H1 (cell line): ENCODE measurements around the gene DOCK3. TPM values are rescaled to one million over a fixed set of nuclear protein-coding genes. Genes with fewer than 3 reads are reported as not detected.

Experiments used
- BACH1 ChIP-seq: IDR thresholded peaks from 2 replicates; pipeline ENCODE4 v1.6.1; 2012; ENCODE audit warnings: low read length, improper control_type of control experiment
- BRCA1 ChIP-seq: IDR thresholded peaks from 2 replicates; pipeline ENCODE4 v1.6.1; 2012; ENCODE audit warnings: low read depth, low read length, improper control_type of control experiment
- CHD1 ChIP-seq: IDR thresholded peaks from 2 replicates; pipeline ENCODE4 v1.6.1; 2012; ENCODE audit warnings: low read depth, low read length, improper control_type of control experiment
- CHD2 ChIP-seq: IDR thresholded peaks from 2 replicates; pipeline ENCODE4 v1.6.1; 2012; ENCODE audit warnings: low read length, improper control_type of control experiment
- CREB1 ChIP-seq: IDR thresholded peaks from 2 replicates; pipeline ENCODE4 v1.6.1; 2012; ENCODE audit warnings: inconsistent platforms
- EGR1 ChIP-seq: IDR thresholded peaks from 2 replicates; pipeline ENCODE4 v1.6.1; 2011; ENCODE audit warnings: low read depth, low read length, borderline replicate concordance
- FOSL1 ChIP-seq: IDR thresholded peaks from 2 replicates; pipeline ENCODE4 v1.6.1; 2011; ENCODE audit warnings: mild to moderate bottlenecking, low read depth, low read length, moderate library complexity; ENCODE audit not compliant: insufficient read depth
- HDAC2 ChIP-seq, 2 experiments: fragments of 300-600 bp in 1 of 2; sonication (generic) in 1 of 2; IDR thresholded peaks; 2 replicates each; pipeline ENCODE4 v1.6.1; 2011 to 2012; ENCODE audit warnings: low read depth in 2 of 2, low read length in 2 of 2, mild to moderate bottlenecking in 2 of 2, moderate library complexity in 2 of 2, borderline replicate concordance in 1 of 2, inconsistent platforms in 1 of 2
- NANOG ChIP-seq: IDR thresholded peaks from 2 replicates; pipeline ENCODE4 v1.6.1; 2011; ENCODE audit warnings: low read length, low read depth, mild to moderate bottlenecking, inconsistent platforms; ENCODE audit not compliant: insufficient read depth, poor library complexity, severe bottlenecking
- POLR2AphosphoS5 ChIP-seq: IDR thresholded peaks from 2 replicates; pipeline ENCODE4 v1.6.1; 2011; ENCODE audit warnings: low read depth, low read length
- RAD21 ChIP-seq, 2 experiments: IDR thresholded peaks in 1 of 2; conservative IDR thresholded peaks in 1 of 2; 2 replicates each; pipeline ENCODE4 v1.6.1; 2011; ENCODE audit warnings: low read depth in 2 of 2, low read length in 2 of 2, improper control_type of control experiment in 1 of 2, inconsistent platforms in 1 of 2, mild to moderate bottlenecking in 1 of 2, moderate library complexity in 1 of 2
- RXRA ChIP-seq: IDR thresholded peaks from 2 replicates; pipeline ENCODE4 v1.6.1; 2011; ENCODE audit warnings: low read depth, mild to moderate bottlenecking, low read length, moderate library complexity; ENCODE audit not compliant: insufficient read depth
- SP1 ChIP-seq: IDR thresholded peaks from 2 replicates; pipeline ENCODE4 v1.6.1; 2011; ENCODE audit warnings: low read depth, low read length
- SP2 ChIP-seq: IDR thresholded peaks from 2 replicates; pipeline ENCODE4 v1.6.1; 2012; ENCODE audit warnings: mild to moderate bottlenecking, low read length, inconsistent platforms
- SUZ12 ChIP-seq: fragments of 200-600 bp; sonication (generic); IDR thresholded peaks from 2 replicates; pipeline ENCODE4 v1.6.1; 2012; ENCODE audit warnings: mild to moderate bottlenecking, inconsistent platforms, low read length, moderate library complexity, mixed read lengths
- polyA plus RNA-seq, 7 experiments: library from polyadenylated mRNA; depleted of rRNA in 3 of 7; stranded (reverse) in 5 of 7; unstranded in 2 of 7; fragments of >200 nt in 5 of 7; fragments of 200-250 nt in 2 of 7; gene quantifications; 1 replicate in 5 of 7; 2 replicates in 1 of 7; 4 replicates in 1 of 7; pipeline versions ENCODE4 v1.2.1 to v1.2.3, GENCODE V29; 2011 to 2013; ENCODE audit warnings: missing spikeins in 2 of 7, mixed read lengths in 2 of 7
- total RNA-seq: library from RNA; stranded (reverse); fragmentation: NEBNext Ultra II Directional; extraction: Animal tissue kit (Norgen Biotek cat#: 25700); gene quantifications from 2 replicates; pipeline ENCODE4 v1.2.1, GENCODE V29; 2021
- TF ChIP-seq, protein P1 (sequence below), 3 experiments: IDR thresholded peaks; 1 replicate in 2 of 3; 2 replicates in 1 of 3; pipeline versions ENCODE4 v1.5.1 to v1.6.1; 2011; ENCODE audit warnings: low read length in 3 of 3, mild to moderate bottlenecking in 3 of 3, inconsistent platforms in 2 of 3, low read depth in 1 of 3, moderate library complexity in 1 of 3; ENCODE audit not compliant: insufficient read depth in 1 of 3; ENCODE audit errors: control extremely low read depth in 1 of 3
- TF ChIP-seq, protein P2 (sequence below): IDR thresholded peaks from 2 replicates; pipeline ENCODE4 v1.6.1; 2012; ENCODE audit warnings: inconsistent platforms
- TF ChIP-seq, protein P3 (sequence below): IDR thresholded peaks from 2 replicates; pipeline ENCODE4 v1.6.1; 2012; ENCODE audit warnings: low read length, inconsistent platforms

The DOCK3 gene
- total and polyA plus RNA-seq, 2 of the 8 experiments (the other 6 are each of a cell fraction or from before 2014, with no cell fraction given), result 2.7 to 5.0 TPM

DNA sequence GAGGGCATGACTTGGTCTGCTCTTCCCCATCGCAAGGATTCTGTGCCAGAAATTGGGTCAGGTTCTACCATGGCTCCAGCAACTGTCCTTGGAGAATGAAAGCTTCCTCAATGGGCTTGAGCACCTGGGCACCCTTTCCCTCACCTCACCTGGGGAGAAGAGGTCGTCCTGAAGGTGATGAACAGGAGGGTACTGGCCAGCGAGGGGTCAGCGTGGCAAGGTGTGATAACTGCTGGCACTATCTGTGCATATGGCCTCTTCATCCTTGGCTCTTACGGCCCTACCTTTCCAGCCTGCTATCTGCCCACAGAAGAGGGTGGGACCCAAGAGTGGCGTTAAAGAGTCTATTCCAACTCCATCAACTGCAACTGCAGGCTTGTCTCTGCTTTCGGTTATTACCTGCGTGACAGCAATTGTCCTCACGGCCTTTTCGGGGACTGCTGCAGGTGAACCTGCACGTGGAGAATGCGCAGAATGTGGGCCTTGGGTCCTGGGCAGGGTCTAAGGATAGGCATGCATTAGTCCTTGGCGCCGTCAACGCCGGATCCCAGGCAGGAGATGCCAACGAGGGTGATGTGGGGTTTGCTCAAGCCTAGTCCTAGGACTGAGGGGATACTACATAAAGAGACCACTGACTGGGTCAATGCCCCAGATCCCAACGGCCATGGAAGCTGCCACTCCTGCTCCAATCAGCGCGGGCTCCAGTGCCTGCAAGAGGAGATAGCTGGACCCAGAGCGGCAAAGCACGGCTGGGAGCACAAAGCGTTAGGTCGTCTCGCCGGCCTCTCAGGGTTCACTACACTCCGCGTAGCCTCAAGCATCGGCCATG, 715.7 kb downstream of the DOCK3 start (continued):
- TF ChIP-seq, protein P1, sequence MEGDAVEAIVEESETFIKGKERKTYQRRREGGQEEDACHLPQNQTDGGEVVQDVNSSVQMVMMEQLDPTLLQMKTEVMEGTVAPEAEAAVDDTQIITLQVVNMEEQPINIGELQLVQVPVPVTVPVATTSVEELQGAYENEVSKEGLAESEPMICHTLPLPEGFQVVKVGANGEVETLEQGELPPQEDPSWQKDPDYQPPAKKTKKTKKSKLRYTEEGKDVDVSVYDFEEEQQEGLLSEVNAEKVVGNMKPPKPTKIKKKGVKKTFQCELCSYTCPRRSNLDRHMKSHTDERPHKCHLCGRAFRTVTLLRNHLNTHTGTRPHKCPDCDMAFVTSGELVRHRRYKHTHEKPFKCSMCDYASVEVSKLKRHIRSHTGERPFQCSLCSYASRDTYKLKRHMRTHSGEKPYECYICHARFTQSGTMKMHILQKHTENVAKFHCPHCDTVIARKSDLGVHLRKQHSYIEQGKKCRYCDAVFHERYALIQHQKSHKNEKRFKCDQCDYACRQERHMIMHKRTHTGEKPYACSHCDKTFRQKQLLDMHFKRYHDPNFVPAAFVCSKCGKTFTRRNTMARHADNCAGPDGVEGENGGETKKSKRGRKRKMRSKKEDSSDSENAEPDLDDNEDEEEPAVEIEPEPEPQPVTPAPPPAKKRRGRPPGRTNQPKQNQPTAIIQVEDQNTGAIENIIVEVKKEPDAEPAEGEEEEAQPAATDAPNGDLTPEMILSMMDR (IDR thresholded peaks at IDR 0.05; ENCODE audit: control extremely low read depth in 1 of 3, insufficient read depth in 1 of 3, low read depth in 1 of 3, low read length in 3 of 3), result peak in 1 of 3 experiments; percentile 92; a peak in 1 of 4 replicates
- TF ChIP-seq RAD21 (IDR thresholded peaks at IDR 0.05 in 1 of 2, conservative IDR thresholded peaks at IDR 0.05 in 1 of 2; ENCODE audit: low read depth in 2 of 2, low read length in 2 of 2) (no peak), CHD1 (no peak), CREB1 (no peak), SUZ12 (no peak), RXRA (no peak), SP2 (no peak), HDAC2 (IDR thresholded peaks at IDR 0.05; ENCODE audit: borderline replicate concordance in 1 of 2, low read depth in 2 of 2, low read length in 2 of 2) (no peak), CHD2 (peak; percentile 40; the same call in 1 of the 2 replicates), FOSL1 (no peak), POLR2AphosphoS5 (no peak), NANOG (no peak), SP1 (no peak; the same call in 1 of the 2 replicates), BRCA1 (no peak), EGR1 (no peak), BACH1 (0 out of 2 replicates have a peak, but pooled peaks have one; percentile 14)
- TF ChIP-seq, protein P2, sequence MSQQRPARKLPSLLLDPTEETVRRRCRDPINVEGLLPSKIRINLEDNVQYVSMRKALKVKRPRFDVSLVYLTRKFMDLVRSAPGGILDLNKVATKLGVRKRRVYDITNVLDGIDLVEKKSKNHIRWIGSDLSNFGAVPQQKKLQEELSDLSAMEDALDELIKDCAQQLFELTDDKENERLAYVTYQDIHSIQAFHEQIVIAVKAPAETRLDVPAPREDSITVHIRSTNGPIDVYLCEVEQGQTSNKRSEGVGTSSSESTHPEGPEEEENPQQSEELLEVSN, result no peak
- TF ChIP-seq, protein P3, sequence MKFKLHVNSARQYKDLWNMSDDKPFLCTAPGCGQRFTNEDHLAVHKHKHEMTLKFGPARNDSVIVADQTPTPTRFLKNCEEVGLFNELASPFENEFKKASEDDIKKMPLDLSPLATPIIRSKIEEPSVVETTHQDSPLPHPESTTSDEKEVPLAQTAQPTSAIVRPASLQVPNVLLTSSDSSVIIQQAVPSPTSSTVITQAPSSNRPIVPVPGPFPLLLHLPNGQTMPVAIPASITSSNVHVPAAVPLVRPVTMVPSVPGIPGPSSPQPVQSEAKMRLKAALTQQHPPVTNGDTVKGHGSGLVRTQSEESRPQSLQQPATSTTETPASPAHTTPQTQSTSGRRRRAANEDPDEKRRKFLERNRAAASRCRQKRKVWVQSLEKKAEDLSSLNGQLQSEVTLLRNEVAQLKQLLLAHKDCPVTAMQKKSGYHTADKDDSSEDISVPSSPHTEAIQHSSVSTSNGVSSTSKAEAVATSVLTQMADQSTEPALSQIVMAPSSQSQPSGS, result 0 out of 2 replicates have a peak, but pooled peaks have one; percentile 25
